ENCODE measurements around the gene BLID.

Gene BLID

GRCh38 chr11:122108192-122108799 lies 7.7 kb downstream of the BLID start:
- Histone ChIP-seq H3K79me1 (ENCODE audit: low read length) (no peaks in the 10 kb centered on the region), H3K9me3 (ENCODE audit: insufficient read depth, low read depth, low read length) (no peaks in the 10 kb centered on the region), H3K9ac (ENCODE audit: low read length) (no peak overlapping the region), H3K36me3 (ENCODE audit: control insufficient read depth in 1 of 2, insufficient read depth in 2 of 2, low read length in 2 of 2) (no peaks in the 10 kb centered on the region), H3K4ac (ENCODE audit: low read depth, low read length) (no peak overlapping the region), H3K4me2 (ENCODE audit: low read length) (no peak overlapping the region), H2BK120ac (ENCODE audit: insufficient read depth, low read length, poor library complexity) (no peak overlapping the region), H3K18ac (ENCODE audit: low read length) (no peak overlapping the region), H3K27me3 (ENCODE audit: insufficient read depth, low read length) (no peaks in the 10 kb centered on the region), H3K23ac (ENCODE audit: low read length) (no peak overlapping the region), H3K79me2 (ENCODE audit: control insufficient read depth, insufficient read depth, low read length, poor library complexity) (no peaks in the 10 kb centered on the region), H4K12ac (ENCODE audit: low read depth, low read length) (no peak overlapping the region), H2AFZ (ENCODE audit: insufficient read depth, low read length, poor library complexity) (no peak overlapping the region), H3K4me1 (ENCODE audit: control insufficient read depth in 1 of 2, insufficient read depth in 2 of 2, low read length in 2 of 2) (no peaks in the 10 kb centered on the region), H3K4me3 (ENCODE audit: low read depth, low read length) (no peak overlapping the region), H4K8ac (ENCODE audit: low read depth, low read length) (no peak overlapping the region), H2AK5ac (ENCODE audit: low read length) (no peak overlapping the region), H3K14ac (ENCODE audit: low read length) (no peak overlapping the region), H2BK5ac (ENCODE audit: low read depth, low read length, poor library complexity) (no peak overlapping the region), H4K91ac (ENCODE audit: low read depth, low read length) (no peak overlapping the region), H3K27ac (ENCODE audit: low read depth, low read length) (no peak overlapping the region), H2BK12ac (ENCODE audit: low read length) (no peak overlapping the region)
- WGBS (ENCODE audit: extremely low coverage, insufficient coverage, insufficient read length) = no CpG with 5 or more reads among the region's 3 CpGs
- DNase-seq = peak in 1 of 2 donors; percentile 17

GRCh38 chr11:122107566-122107965 lies 8.4 kb downstream of the BLID start:
- Histone ChIP-seq H3K14ac (ENCODE audit: low read length) (no peak overlapping the region), H3K27ac (ENCODE audit: low read depth, low read length) (no peak overlapping the region), H2AK5ac (ENCODE audit: low read length) (no peak overlapping the region), H3K4me3 (ENCODE audit: low read depth, low read length) (no peak overlapping the region), H4K91ac (ENCODE audit: low read depth, low read length) (no peak overlapping the region), H3K27me3 (ENCODE audit: insufficient read depth, low read length) (no peaks in the 10 kb centered on the region), H3K79me1 (ENCODE audit: low read length) (no peaks in the 10 kb centered on the region), H4K12ac (ENCODE audit: low read depth, low read length) (no peak overlapping the region), H3K9me3 (ENCODE audit: insufficient read depth, low read depth, low read length) (no peaks in the 10 kb centered on the region), H3K23ac (ENCODE audit: low read length) (no peak overlapping the region), H2BK5ac (ENCODE audit: low read depth, low read length, poor library complexity) (no peak overlapping the region), H2BK12ac (ENCODE audit: low read length) (no peak overlapping the region), H3K18ac (ENCODE audit: low read length) (no peak overlapping the region), H4K8ac (ENCODE audit: low read depth, low read length) (no peak overlapping the region), H2AFZ (ENCODE audit: insufficient read depth, low read length, poor library complexity) (no peak overlapping the region), H3K4me2 (ENCODE audit: low read length) (no peak overlapping the region), H3K9ac (ENCODE audit: low read length) (no peak overlapping the region), H2BK120ac (ENCODE audit: insufficient read depth, low read length, poor library complexity) (no peak overlapping the region), H3K4me1 (ENCODE audit: control insufficient read depth in 1 of 2, insufficient read depth in 2 of 2, low read length in 2 of 2) (no peaks in the 10 kb centered on the region), H3K4ac (ENCODE audit: low read depth, low read length) (no peak overlapping the region), H3K36me3 (ENCODE audit: control insufficient read depth in 1 of 2, insufficient read depth in 2 of 2, low read length in 2 of 2) (no peaks in the 10 kb centered on the region), H3K79me2 (ENCODE audit: control insufficient read depth, insufficient read depth, low read length, poor library complexity) (no peaks in the 10 kb centered on the region)
- no CpG with 5 or more reads among the region's 3 CpGs for WGBS (ENCODE audit: extremely low coverage, insufficient coverage, insufficient read length)
- peak; percentile 92 to 97 for DNase-seq

GRCh38 chr11:122107045-122107444 lies 9.0 kb downstream of the BLID start:
- Histone ChIP-seq H3K4me3 (ENCODE audit: low read depth, low read length) (no peak overlapping the region), H2AFZ (ENCODE audit: insufficient read depth, low read length, poor library complexity) (no peak overlapping the region), H3K36me3 (ENCODE audit: control insufficient read depth in 1 of 2, insufficient read depth in 2 of 2, low read length in 2 of 2) (no peaks in the 10 kb centered on the region), H2BK12ac (ENCODE audit: low read length) (no peak overlapping the region), H3K23ac (ENCODE audit: low read length) (no peak overlapping the region), H3K18ac (ENCODE audit: low read length) (no peak overlapping the region), H3K27me3 (ENCODE audit: insufficient read depth, low read length) (no peaks in the 10 kb centered on the region), H3K79me2 (ENCODE audit: control insufficient read depth, insufficient read depth, low read length, poor library complexity) (no peaks in the 10 kb centered on the region), H3K27ac (ENCODE audit: low read depth, low read length) (no peak overlapping the region), H2BK5ac (ENCODE audit: low read depth, low read length, poor library complexity) (no peak overlapping the region), H4K91ac (ENCODE audit: low read depth, low read length) (no peak overlapping the region), H3K4ac (ENCODE audit: low read depth, low read length) (no peak overlapping the region), H3K4me1 (ENCODE audit: control insufficient read depth in 1 of 2, insufficient read depth in 2 of 2, low read length in 2 of 2) (no peaks in the 10 kb centered on the region), H3K14ac (ENCODE audit: low read length) (no peak overlapping the region), H2BK120ac (ENCODE audit: insufficient read depth, low read length, poor library complexity) (no peak overlapping the region), H3K9me3 (ENCODE audit: insufficient read depth, low read depth, low read length) (no peaks in the 10 kb centered on the region), H3K79me1 (ENCODE audit: low read length) (no peaks in the 10 kb centered on the region), H3K4me2 (ENCODE audit: low read length) (no peak overlapping the region), H2AK5ac (ENCODE audit: low read length) (no peak overlapping the region), H4K12ac (ENCODE audit: low read depth, low read length) (no peak overlapping the region), H3K9ac (ENCODE audit: low read length) (no peak overlapping the region), H4K8ac (ENCODE audit: low read depth, low read length) (no peak overlapping the region)
- WGBS (ENCODE audit: extremely low coverage, insufficient coverage, insufficient read length) = no CpG with 5 or more reads among the region's 3 CpGs
- peak; percentile 7 to 36 for DNase-seq

GRCh38 chr11:122105044-122105758 lies 10.8 kb downstream of the BLID start:
- Histone ChIP-seq H3K4me1 (ENCODE audit: control insufficient read depth in 1 of 2, insufficient read depth in 2 of 2, low read length in 2 of 2) (peaks cover 5% of the 10 kb centered on the region in 2 experiments), H2BK12ac (ENCODE audit: low read length) (no peak overlapping the region), H3K27me3 (ENCODE audit: insufficient read depth, low read length) (no peaks in the 10 kb centered on the region), H3K14ac (ENCODE audit: low read length) (no peak overlapping the region), H2AK5ac (ENCODE audit: low read length) (no peak overlapping the region), H4K91ac (ENCODE audit: low read depth, low read length) (no peak overlapping the region), H2BK120ac (ENCODE audit: insufficient read depth, low read length, poor library complexity) (no peak overlapping the region), H3K23ac (ENCODE audit: low read length) (no peak overlapping the region), H4K8ac (ENCODE audit: low read depth, low read length) (no peak overlapping the region), H3K36me3 (ENCODE audit: control insufficient read depth in 1 of 2, insufficient read depth in 2 of 2, low read length in 2 of 2) (no peaks in the 10 kb centered on the region), H3K27ac (ENCODE audit: low read depth, low read length) (no peak overlapping the region), H2BK5ac (ENCODE audit: low read depth, low read length, poor library complexity) (no peak overlapping the region), H3K79me1 (ENCODE audit: low read length) (peaks cover 6% of the 10 kb centered on the region), H3K9me3 (ENCODE audit: insufficient read depth, low read depth, low read length) (no peaks in the 10 kb centered on the region), H3K4me3 (ENCODE audit: low read depth, low read length) (no peak overlapping the region), H4K12ac (ENCODE audit: low read depth, low read length) (no peak overlapping the region), H3K18ac (ENCODE audit: low read length) (no peak overlapping the region), H3K9ac (ENCODE audit: low read length) (no peak overlapping the region), H3K4ac (ENCODE audit: low read depth, low read length) (no peak overlapping the region), H3K79me2 (ENCODE audit: control insufficient read depth, insufficient read depth, low read length, poor library complexity) (no peaks in the 10 kb centered on the region), H3K4me2 (ENCODE audit: low read length) (no peak overlapping the region), H2AFZ (ENCODE audit: insufficient read depth, low read length, poor library complexity) (no peak overlapping the region)
- no CpG with 5 or more reads among the region's 8 CpGs for WGBS (ENCODE audit: extremely low coverage, insufficient coverage, insufficient read length)
- DNase-seq = no peak

Data from trophoblast cell (in vitro differentiated cells and primary cell).